ENCODE data around the gene SNTG2.

DNA sequence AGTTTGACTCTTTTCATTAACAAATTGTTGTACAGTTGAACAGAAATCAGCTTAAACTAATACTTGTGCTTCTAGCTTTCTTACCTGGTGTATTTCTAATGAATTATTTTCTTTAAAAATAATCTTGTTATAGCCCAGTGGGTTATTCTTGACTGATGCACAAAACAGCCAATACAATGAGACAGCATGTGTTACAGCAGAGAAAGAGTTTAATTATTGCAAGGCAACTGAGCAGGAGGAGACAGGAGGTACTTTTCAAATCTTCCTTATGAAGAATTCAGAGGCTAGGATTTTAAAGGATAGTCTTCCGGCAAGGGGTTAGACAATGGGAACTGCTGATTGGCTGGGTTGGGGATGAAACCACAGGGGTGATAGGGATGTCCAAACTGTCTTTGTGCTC is 398.1 kb downstream of the SNTG2 start:
- TF ChIP-seq CTCF (IDR thresholded peaks at IDR 0.05) (no peak), CREB1 (CRISPR knock-in tag; IDR thresholded peaks at IDR 0.05) (no peak), ZBTB43 (CRISPR knock-in tag; IDR thresholded peaks at IDR 0.05) (no peak), GABPB1 (CRISPR knock-in tag; IDR thresholded peaks at IDR 0.05) (no peak), NR2C2 (CRISPR knock-in tag; IDR thresholded peaks at IDR 0.05) (no peak), CBFB (CRISPR knock-in tag; IDR thresholded peaks at IDR 0.05; ENCODE audit: low read depth) (no peak), ZNF416 (CRISPR knock-in tag; IDR thresholded peaks at IDR 0.05) (no peak)
- TF ChIP-seq, protein P1, sequence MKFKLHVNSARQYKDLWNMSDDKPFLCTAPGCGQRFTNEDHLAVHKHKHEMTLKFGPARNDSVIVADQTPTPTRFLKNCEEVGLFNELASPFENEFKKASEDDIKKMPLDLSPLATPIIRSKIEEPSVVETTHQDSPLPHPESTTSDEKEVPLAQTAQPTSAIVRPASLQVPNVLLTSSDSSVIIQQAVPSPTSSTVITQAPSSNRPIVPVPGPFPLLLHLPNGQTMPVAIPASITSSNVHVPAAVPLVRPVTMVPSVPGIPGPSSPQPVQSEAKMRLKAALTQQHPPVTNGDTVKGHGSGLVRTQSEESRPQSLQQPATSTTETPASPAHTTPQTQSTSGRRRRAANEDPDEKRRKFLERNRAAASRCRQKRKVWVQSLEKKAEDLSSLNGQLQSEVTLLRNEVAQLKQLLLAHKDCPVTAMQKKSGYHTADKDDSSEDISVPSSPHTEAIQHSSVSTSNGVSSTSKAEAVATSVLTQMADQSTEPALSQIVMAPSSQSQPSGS (CRISPR knock-in tag; IDR thresholded peaks at IDR 0.05; ENCODE audit: borderline replicate concordance, low read depth) = no peak
- TF ChIP-seq, protein P2, sequence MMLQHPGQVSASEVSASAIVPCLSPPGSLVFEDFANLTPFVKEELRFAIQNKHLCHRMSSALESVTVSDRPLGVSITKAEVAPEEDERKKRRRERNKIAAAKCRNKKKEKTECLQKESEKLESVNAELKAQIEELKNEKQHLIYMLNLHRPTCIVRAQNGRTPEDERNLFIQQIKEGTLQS (CRISPR knock-in tag; conservative IDR thresholded peaks at IDR 0.05) = no peak
- TF ChIP-seq, protein P3, sequence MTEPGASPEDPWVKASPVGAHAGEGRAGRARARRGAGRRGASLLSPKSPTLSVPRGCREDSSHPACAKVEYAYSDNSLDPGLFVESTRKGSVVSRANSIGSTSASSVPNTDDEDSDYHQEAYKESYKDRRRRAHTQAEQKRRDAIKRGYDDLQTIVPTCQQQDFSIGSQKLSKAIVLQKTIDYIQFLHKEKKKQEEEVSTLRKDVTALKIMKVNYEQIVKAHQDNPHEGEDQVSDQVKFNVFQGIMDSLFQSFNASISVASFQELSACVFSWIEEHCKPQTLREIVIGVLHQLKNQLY (CRISPR knock-in tag; IDR thresholded peaks at IDR 0.05) = no peak
